Measurements from ENCODE around the gene PSMB11.

PSMB11 gene

DNA sequence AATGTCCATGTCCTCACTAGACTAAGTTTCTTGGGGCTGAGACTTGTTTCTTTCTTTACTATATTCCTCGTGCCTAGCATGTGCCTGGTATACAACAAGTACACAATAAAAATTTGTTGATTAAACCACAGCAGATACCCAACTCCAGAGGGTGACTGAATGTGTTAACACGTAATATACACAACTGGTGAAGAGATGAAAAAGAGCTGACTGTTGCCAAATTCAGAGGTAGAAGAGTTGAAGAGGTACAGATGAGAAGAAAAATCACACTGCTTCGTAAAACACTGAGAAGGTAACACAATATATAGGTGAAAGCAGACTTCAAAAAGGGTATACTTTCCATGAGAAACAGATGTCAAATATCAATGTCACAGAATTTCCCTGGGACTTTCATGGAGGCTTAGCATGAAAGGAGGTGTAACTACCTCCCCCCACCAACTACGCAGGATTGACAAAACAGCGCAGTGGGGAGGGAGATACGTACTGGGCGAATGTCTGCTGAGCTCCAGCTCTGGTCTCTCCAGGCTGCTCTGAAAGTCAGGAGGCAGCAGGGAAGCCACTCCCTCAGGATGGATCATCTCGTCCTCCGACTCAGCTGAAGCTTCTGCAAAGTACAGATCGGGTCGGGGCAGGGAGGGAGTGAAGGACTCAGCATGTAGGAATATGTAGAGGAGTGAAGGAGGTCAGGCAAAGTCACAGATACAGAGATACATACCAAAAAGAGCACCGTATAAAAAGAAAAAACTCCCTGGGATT is 47.7 kb downstream of the PSMB11 start:
- no peak for DNase-seq (ENCODE audit: low read depth, low spot score)
- H3K4me3 ChIP-seq (ENCODE audit: low read depth, low read length): no peak overlapping the region
- ChIA-PET CTCF (interaction anchor here (0.8 to 7.8 kb wide), 9 partner anchors 11 to 112 kb away, joined by 3 to 173 read pairs (median 6); no protein-coding TSS in a partner anchor), POLR2A (interaction anchor here (1.7 kb wide), 1 partner anchor 11 kb away, joined by 6 read pairs; no protein-coding TSS in a partner anchor)
- TF ChIP-seq, protein P1, sequence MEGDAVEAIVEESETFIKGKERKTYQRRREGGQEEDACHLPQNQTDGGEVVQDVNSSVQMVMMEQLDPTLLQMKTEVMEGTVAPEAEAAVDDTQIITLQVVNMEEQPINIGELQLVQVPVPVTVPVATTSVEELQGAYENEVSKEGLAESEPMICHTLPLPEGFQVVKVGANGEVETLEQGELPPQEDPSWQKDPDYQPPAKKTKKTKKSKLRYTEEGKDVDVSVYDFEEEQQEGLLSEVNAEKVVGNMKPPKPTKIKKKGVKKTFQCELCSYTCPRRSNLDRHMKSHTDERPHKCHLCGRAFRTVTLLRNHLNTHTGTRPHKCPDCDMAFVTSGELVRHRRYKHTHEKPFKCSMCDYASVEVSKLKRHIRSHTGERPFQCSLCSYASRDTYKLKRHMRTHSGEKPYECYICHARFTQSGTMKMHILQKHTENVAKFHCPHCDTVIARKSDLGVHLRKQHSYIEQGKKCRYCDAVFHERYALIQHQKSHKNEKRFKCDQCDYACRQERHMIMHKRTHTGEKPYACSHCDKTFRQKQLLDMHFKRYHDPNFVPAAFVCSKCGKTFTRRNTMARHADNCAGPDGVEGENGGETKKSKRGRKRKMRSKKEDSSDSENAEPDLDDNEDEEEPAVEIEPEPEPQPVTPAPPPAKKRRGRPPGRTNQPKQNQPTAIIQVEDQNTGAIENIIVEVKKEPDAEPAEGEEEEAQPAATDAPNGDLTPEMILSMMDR (IDR thresholded peaks at IDR 0.05; ENCODE audit: insufficient read depth, low read length, missing control alignments): no peak

DNA sequence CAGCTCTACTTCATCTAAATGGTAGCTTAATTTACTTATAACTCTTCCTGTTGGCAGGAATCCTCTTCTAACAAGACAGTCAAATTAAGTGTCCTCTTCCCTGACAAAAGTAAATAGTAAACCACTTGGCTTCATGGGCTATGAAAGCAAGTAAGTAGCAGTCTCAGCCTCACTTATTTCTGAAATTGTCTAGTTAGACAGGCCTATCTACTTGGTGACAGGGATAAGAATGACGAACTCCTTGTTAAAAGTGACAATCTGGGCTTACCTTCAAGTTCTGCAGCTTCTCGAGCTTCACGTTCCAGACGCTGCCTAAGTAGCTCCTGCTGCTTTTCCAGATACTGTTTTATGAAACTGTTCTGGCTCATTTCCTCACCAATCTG is 48.2 kb downstream of the PSMB11 start:
- POLR2A ChIA-PET: interaction anchor here (1.7 kb wide), 1 partner anchor 11 kb away, joined by 6 read pairs; no protein-coding TSS in a partner anchor
- DNase-seq (ENCODE audit: low read depth, low spot score): no peak
- CTCF ChIA-PET: interaction anchor here (0.8 to 7.8 kb wide), 9 partner anchors 12 to 113 kb away, joined by 3 to 173 read pairs (median 6); no protein-coding TSS in a partner anchor
- no peak overlapping the region for H3K4me3 ChIP-seq (ENCODE audit: low read depth, low read length)
- TF ChIP-seq, protein P1 (IDR thresholded peaks at IDR 0.05; ENCODE audit: insufficient read depth, low read length, missing control alignments): no peak

DNA sequence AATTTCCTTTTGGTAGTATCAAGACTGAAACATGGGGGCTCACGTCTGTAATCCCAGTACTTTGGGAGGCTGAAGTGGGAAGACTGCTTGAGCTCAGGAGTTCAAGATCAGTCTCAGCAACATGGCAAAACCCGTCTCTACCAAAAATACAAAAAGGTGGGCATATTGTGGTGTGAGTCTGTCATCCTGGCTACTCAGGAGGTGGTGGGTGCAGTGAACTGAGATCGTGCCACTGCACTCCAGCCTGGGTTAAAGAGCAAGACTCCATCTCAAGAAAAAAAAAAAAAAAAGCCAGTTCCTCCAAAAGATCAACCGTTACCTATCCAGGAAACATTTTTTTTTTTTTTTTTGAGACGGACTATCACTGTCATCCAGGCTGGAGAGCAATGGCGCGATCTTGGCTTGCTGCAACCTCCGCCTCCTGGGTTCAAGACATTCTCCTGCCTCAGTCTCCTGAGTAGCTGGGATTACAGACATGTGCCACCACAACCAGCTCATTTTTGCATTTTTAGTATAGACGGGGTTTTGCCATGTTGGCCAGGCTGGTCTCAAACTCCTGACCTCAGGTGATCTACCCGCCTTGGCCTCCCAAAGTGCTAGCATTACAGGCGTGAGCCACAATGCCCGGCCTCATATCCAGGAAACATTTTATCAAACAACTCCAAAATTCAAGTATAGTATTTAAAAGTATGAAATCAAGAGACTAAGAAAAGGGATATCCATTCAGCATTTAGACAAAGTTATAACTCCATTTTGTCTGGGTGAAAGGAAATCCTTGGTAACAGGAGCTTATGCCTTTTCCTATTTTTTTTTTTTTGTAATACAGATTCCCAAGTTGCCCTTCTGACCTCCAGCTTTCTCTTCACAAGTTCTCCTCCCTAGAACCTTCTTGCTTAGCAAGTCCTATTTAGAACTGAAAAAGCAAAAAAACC is 49.5 kb downstream of the PSMB11 start:
- ChIA-PET POLR2A (interaction anchor here (0.6 to 1.7 kb wide), 4 partner anchors 12 to 30 kb away, joined by 3 to 6 read pairs (median 4); no protein-coding TSS in a partner anchor), CTCF (interaction anchor here (0.5 to 7.8 kb wide), 13 partner anchors 13 to 1762 kb away, joined by 3 to 173 read pairs (median 5); no protein-coding TSS in a partner anchor)
- no peak overlapping the region for H3K4me3 ChIP-seq (ENCODE audit: low read depth, low read length)
- no peak for DNase-seq (ENCODE audit: low read depth, low spot score)
- TF ChIP-seq, protein P1 (IDR thresholded peaks at IDR 0.05; ENCODE audit: insufficient read depth, low read length, missing control alignments): no peak

- no peak for DNase-seq (ENCODE audit: low read depth, low spot score)
- TF ChIP-seq, protein P1 (IDR thresholded peaks at IDR 0.05; ENCODE audit: insufficient read depth, low read length, missing control alignments): no peak
- no peak overlapping the region for H3K4me3 ChIP-seq (ENCODE audit: low read depth, low read length)
- ChIA-PET POLR2A (no interaction called here), CTCF (interaction anchor here (1.0 to 7.8 kb wide), 7 partner anchors 15 to 107 kb away, joined by 3 to 173 read pairs (median 5); no protein-coding TSS in a partner anchor)
Measured at GRCh38 chr14:23093104-23093503, 51.1 kb downstream of the PSMB11 start.

- POLR2A ChIA-PET: interaction anchor here (2.5 kb wide), 1 partner anchor 25 kb away, joined by 25 read pairs; no protein-coding TSS in a partner anchor
- TF ChIP-seq, protein P1 (IDR thresholded peaks at IDR 0.05; ENCODE audit: insufficient read depth, low read length, missing control alignments): no peak
- H3K4me3 ChIP-seq (ENCODE audit: low read depth, low read length): peak overlapping the region; percentile 100
- DNase-seq (ENCODE audit: low read depth, low spot score): no peak
- CTCF ChIA-PET: interaction anchor here (0.7 to 9.6 kb wide), 10 partner anchors 9 to 107 kb away, joined by 4 to 133 read pairs (median 12); partner anchors contain the start of gene CIROP
Measured at GRCh38 chr14:23093526-23093925, 51.5 kb downstream of the PSMB11 start.

Measured in AG04449 (cell line).